Measurements from ENCODE around the gene HAP1.

Gene HAP1

GRCh38 chr17:41767324-41768042, 33.0 kb upstream of the HAP1 start:
- no peak overlapping the region for H3K4me3 ChIP-seq (ENCODE audit: low read length)
- DNase-seq (ENCODE audit: low read depth, low spot score) = no peak

- no peak overlapping the region for H3K4me3 ChIP-seq (ENCODE audit: low read length)
- no peak for DNase-seq (ENCODE audit: low read depth, low spot score)
Measured at GRCh38 chr17:41766135-41766534, 31.7 kb upstream of the HAP1 start.

GRCh38 chr17:41763327-41763726, 28.9 kb upstream of the HAP1 start:
- no peak for DNase-seq (ENCODE audit: low read depth, low spot score)
- H3K4me3 ChIP-seq (ENCODE audit: low read length) = no peak overlapping the region

- no peak overlapping the region for H3K4me3 ChIP-seq (ENCODE audit: low read length)
- DNase-seq (ENCODE audit: low read depth, low spot score) = no peak
Measured at GRCh38 chr17:41762841-41763240, 28.4 kb upstream of the HAP1 start.

GRCh38 chr17:41762391-41762790, 27.9 kb upstream of the HAP1 start:
- H3K4me3 ChIP-seq (ENCODE audit: low read length) = no peak overlapping the region
- DNase-seq (ENCODE audit: low read depth, low spot score) = no peak

- no peak overlapping the region for H3K4me3 ChIP-seq (ENCODE audit: low read length)
Measured at GRCh38 chr17:41760878-41761277, 26.4 kb upstream of the HAP1 start.

GRCh38 chr17:41758601-41759000, 24.2 kb upstream of the HAP1 start:
- no peak for DNase-seq (ENCODE audit: low read depth, low spot score)
- H3K4me3 ChIP-seq (ENCODE audit: low read length) = no peak overlapping the region

More at GRCh38 chr17:41760878-41761277, 26.4 kb upstream of the HAP1 start:
- no peak for DNase-seq (ENCODE audit: low read depth, low spot score)

- no peak for DNase-seq (ENCODE audit: low read depth, low spot score)
- H3K4me3 ChIP-seq (ENCODE audit: low read length) = no peak overlapping the region
Measured at GRCh38 chr17:41754066-41754465, 19.6 kb upstream of the HAP1 start.

- no peak for DNase-seq (ENCODE audit: low read depth, low spot score)
Measured at GRCh38 chr17:41751288-41751687, 16.8 kb upstream of the HAP1 start.

GRCh38 chr17:41750862-41751261, 16.4 kb upstream of the HAP1 start:
- no peak for DNase-seq (ENCODE audit: low read depth, low spot score)
- no peak overlapping the region for H3K4me3 ChIP-seq (ENCODE audit: low read length)

More at GRCh38 chr17:41751288-41751687, 16.8 kb upstream of the HAP1 start:
- H3K4me3 ChIP-seq (ENCODE audit: low read length) = no peak overlapping the region

- no peak for DNase-seq (ENCODE audit: low read depth, low spot score)
- no peak overlapping the region for H3K4me3 ChIP-seq (ENCODE audit: low read length)
Measured at GRCh38 chr17:41748275-41748674, 13.8 kb upstream of the HAP1 start.

GRCh38 chr17:41741709-41742108, 7.3 kb upstream of the HAP1 start:
- H3K4me3 ChIP-seq (ENCODE audit: low read length) = no peak overlapping the region
- no peak for DNase-seq (ENCODE audit: low read depth, low spot score)

- DNase-seq (ENCODE audit: low read depth, low spot score) = no peak
- no peak overlapping the region for H3K4me3 ChIP-seq (ENCODE audit: low read length)
Measured at GRCh38 chr17:41740506-41740905, 6.1 kb upstream of the HAP1 start.

GRCh38 chr17:41739661-41740352, 5.4 kb upstream of the HAP1 start:
- no peak for DNase-seq (ENCODE audit: low read depth, low spot score)
- no peak overlapping the region for H3K4me3 ChIP-seq (ENCODE audit: low read length)

GRCh38 chr17:41738801-41739112, 4.3 kb upstream of the HAP1 start:
- DNase-seq (ENCODE audit: low read depth, low spot score) = no peak

GRCh38 chr17:41738077-41738800, 3.8 kb upstream of the HAP1 start:
- no peak overlapping the region for H3K4me3 ChIP-seq (ENCODE audit: low read length)
- peak; percentile 75 for DNase-seq (ENCODE audit: low read depth, low spot score)

More at GRCh38 chr17:41738801-41739112, 4.3 kb upstream of the HAP1 start:
- H3K4me3 ChIP-seq (ENCODE audit: low read length) = no peak overlapping the region

GRCh38 chr17:41737680-41738023, 3.2 kb upstream of the HAP1 start:
- H3K4me3 ChIP-seq (ENCODE audit: low read length) = peak overlapping the region; percentile 28
- DNase-seq (ENCODE audit: low read depth, low spot score) = no peak

- peak; percentile 67 for DNase-seq (ENCODE audit: low read depth, low spot score)
- H3K4me3 ChIP-seq (ENCODE audit: low read length) = peak overlapping the region; percentile 28
Measured at GRCh38 chr17:41736983-41737679, 2.7 kb upstream of the HAP1 start.

- no peak overlapping the region for H3K4me3 ChIP-seq (ENCODE audit: low read length)
Measured at GRCh38 chr17:41735744-41736143, 1.3 kb upstream of the HAP1 start.

GRCh38 chr17:41734949-41735313, 488 bp upstream of the HAP1 start:
- no peak for DNase-seq (ENCODE audit: low read depth, low spot score)
- H3K4me3 ChIP-seq (ENCODE audit: low read length) = no peak overlapping the region

More at GRCh38 chr17:41735744-41736143, 1.3 kb upstream of the HAP1 start:
- DNase-seq (ENCODE audit: low read depth, low spot score) = no peak

All from Jurkat, Clone E6-1 (cell line).